Activated CD4-positive, alpha-beta T cell treated with anti-CD3 and anti-CD28 coated beads, Interleukin-2, amount 50 U/mL, for 4 hours (primary cell): ENCODE measurements around the gene AZU1.

ENCODE experiments used
- DNase-seq, 2 experiments: peaks; one replicate each; pipeline ENCODE4 v3.0.0-alpha.2; 2020

The AZU1 gene

DNA sequence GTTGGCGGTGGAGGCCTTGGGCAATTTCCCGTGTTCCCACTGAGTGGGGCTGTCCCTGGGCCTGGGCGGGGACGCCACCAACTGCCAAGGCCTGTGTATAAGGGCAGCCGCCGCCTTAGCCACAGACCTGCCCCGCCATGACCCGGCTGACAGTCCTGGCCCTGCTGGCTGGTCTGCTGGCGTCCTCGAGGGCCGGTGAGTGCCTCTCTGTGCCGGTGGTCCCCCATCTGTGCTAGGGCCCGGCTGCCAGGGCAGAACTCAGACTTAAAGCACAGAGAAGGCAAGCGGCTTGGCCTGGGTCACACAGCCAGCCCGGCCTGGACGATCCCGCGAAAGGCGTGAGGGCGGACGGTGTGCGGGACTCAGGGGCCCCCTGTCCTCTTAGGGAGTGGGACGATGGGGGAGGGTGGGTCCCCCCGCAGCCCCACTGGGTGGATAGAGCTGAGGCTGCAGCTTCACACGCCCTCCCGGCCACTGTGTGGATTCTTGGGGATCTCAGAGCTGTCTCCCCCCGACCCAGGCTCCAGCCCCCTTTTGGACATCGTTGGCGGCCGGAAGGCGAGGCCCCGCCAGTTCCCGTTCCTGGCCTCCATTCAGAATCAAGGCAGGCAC lies at the start of gene AZU1:
Gene AZU1 (plus strand): TSS at position 128 of the 612 bp plus-strand sequence. CDS start 10 bp downstream, at position 138.
- DNase-seq = no peak

- no peak for DNase-seq
Measured at GRCh38 chr19:778910-779653, 48.6 kb upstream of the AZU1 start.

DNA sequence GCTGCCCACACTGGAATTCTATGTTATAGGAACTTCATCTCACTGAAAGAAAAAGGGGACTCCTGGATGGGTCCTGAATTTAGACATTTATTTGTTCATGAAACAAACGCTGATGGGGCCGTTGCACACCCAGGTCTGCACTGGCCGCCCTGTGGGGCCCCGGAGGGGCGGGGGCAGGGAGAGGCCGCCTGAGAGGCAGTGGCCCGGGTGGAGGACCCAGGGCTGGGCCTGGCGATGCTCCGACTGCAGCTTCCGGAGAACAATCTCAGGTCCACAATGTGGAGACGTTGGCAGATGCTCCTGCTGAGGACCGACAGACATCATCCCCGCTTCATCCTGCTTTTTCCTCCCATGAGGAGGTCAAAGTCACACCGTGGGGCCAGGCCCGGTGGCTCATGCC lies 46.7 kb upstream of the AZU1 start:
- DNase-seq = no peak

DNA sequence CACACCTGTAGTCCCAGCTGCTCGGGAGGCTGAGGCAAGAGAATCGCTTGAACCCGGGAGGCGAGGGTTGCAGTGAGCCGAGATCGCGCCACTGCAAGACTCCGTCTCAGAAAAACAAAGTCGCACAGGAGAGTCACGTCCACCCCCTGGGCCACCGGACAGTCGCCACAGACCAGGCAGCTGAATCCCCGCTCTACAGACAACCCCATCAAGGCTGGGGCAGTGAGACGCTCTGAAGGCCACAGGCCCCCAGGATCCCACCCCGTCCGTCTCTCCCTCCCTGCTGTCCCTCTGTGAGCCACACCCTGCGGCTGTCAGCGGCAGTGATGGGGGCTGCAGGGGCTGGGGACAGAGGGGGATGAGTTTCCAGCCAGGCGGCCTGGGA lies 45.8 kb upstream of the AZU1 start:
- DNase-seq = no peak

DNA sequence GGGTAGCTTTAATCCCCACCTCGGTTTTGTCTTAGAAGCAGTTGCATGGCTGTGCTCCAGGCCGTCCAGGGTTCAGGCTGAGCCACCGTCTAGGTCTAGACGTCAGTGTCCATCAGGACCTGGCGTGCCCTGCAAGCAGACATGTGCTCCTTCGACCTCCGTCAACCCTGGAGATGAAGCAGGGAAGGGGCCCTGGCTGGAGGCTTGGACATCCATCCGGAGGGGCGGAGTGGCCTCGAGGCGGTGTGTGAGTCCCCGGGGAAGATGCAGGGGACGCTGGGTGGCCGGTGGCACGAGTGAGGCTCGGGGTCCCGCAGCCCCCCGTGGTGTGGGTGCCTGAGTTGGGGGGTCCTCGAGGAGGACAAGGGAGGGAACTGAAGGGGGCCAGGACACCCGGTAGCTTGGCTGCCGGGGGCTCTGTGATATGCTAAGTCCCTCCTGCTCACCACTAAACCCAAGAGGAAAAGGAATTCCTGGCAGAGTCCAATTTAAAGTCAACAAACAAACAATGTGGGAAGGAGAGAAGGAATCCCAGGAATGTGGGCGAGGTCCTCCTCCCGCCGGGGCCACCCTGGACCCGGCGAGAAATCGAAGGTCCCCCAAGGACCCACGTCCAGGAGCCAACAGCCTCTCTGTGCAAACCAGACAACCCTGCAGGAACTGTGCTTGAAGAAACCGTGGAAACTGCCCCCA lies 45.3 kb upstream of the AZU1 start:
- DNase-seq = no peak

- DNase-seq = no peak
Measured at GRCh38 chr19:782878-783668, 44.6 kb upstream of the AZU1 start.

GRCh38 chr19:784541-784940 lies 43.1 kb upstream of the AZU1 start:
- DNase-seq = no peak

GRCh38 chr19:787536-787935 lies 40.1 kb upstream of the AZU1 start:
- DNase-seq = no peak

- DNase-seq = no peak
Measured at GRCh38 chr19:788686-788982, 39.0 kb upstream of the AZU1 start.

- DNase-seq = no peak
Measured at GRCh38 chr19:788983-789700, 38.5 kb upstream of the AZU1 start.

GRCh38 chr19:789701-790060 lies 38.0 kb upstream of the AZU1 start:
- DNase-seq = no peak

GRCh38 chr19:791007-791566 lies 36.5 kb upstream of the AZU1 start:
- DNase-seq = no peak

GRCh38 chr19:791567-792305 lies 35.9 kb upstream of the AZU1 start:
- DNase-seq = no peak

DNA sequence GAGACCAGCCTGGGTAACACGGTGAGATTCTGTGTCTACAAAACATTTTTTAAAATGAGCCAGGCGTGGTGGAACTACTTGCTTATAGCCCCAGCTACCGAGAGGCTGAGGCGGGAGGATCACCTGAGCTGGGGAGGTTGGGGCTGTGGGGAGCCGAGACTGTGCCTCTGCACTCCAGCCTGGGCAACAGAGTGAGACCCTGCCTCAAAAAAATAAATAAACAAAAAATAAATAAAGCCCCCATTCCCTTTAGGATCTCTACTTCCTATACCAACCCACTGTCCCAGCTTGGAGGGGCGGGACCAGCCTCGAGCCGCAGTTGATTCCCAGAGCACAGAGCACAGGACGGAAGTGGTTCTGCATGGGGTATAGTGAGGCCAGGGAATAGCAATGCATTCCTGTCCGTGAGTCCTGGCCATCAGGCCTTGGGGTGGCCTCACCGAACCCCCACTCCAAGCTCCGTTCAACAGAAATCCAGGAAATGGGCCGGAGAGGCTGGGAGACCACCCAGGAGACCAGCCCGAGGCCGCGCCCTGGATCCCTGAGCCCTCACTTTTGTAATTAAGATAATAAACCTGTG lies 35.2 kb upstream of the AZU1 start:
- no peak for DNase-seq

- DNase-seq = no peak
Measured at GRCh38 chr19:793806-794205, 33.8 kb upstream of the AZU1 start.

DNA sequence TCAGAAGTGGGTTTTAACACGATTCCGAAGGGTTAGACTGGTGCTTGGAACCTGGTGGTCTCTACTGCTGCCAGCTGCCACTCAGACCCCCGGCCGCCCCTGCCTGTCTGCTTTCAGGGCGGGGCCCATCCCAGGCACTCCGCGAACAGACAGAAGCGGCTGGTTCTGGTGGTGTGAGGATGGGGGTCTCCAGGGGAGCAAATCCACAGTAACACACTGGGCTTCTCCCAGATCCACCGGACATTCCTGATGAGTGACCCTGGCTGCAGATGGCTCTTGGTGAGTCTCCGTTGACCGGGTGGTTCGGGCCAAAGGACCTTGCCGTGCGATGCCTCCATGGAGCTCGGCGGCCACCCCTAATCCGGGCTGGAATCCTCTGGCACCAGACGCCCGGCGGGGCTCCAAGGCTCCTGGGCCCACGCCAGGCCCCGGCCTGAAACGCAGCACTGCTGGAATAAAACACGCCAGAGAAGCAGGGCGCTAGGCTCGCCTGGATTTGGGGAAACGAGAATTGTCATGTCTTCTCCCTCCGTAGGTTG lies 32.5 kb upstream of the AZU1 start:
- no peak for DNase-seq

DNA sequence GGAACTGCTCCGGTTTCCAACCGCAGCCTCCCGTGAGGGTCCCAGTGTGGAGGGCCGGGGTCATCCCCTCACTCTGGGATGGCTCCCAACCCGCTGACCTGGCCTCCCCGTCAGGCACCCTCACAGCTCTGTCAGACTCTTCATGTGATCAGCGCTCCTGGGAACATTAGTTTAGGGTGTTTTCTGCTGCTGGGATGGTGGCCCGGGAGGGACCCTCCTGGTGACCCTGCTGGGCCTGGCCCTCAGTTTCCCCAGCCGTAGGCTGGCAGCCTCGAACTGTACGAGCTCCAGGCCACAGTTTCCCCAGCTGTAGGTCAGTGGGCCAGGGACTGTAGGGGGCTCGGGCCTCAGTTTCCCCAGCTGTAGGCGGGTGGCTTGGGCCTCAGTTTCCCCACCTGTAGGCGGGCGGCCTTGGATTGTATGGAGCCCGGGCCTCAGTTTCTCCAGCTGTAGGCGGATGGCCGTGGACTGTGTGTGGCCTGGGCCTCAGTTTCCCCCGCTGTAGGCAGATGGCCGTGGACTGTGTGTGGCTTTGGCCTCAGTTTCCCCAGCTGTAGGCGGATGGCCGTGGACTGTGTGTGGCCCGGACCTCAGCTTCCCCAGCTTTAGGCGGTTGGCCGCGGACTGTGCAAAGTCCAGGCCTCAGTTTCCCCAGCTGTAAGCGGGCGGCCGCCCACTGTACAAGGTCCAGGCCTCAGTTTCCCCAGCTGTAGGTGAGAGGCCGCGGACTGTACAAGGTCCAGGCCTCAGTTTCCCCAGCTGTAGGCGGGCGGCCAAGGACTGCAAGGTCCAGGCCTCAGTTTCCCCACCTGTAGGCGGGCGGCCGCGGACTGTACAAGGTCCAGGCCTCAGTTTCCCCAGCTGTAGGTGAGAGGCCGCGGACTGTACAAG lies 31.7 kb upstream of the AZU1 start:
- DNase-seq = no peak

- DNase-seq = peak; percentile 99 to 100
Measured at GRCh38 chr19:796692-797527, 30.7 kb upstream of the AZU1 start, which contains the start of gene PTBP1. PTBP1 (plus strand) TSS chr19:797452; CDS start chr19:797498, 46 bp downstream.
